Measurements from ENCODE around the gene DNPH1. TPM values are rescaled to one million over a fixed set of nuclear protein-coding genes. Genes with fewer than 3 reads are reported as not detected.

The DNPH1 gene
- total and polyA plus RNA-seq, 2 of the 8 experiments (the other 6 are each of a cell fraction or from before 2014, with no cell fraction given): 33.9 to 134 TPM

DNA sequence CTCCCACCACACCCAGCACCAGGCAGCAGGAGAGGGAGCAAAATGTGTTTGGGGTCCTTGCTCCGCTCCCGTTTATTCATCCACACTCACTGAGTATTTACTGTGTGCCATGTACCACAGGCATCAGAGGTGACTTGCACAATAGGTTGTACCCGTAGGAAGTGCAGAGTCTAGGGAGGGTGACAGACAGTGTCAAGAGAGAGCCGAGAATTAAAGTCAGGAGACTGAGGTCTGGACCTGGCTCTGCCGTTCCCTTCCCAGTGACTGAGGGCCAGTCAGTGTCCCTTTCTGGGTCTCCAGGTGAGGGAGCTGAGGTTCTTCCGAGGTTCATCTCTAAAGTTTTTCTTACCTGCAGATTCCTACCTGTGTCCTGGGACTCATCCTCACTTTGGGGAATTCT lies 36.3 kb upstream of the DNPH1 start:
- Histone ChIP-seq H3K79me1 (ENCODE audit: low read depth, low read length) (no peaks in the 10 kb centered on the region), H2BK12ac (ENCODE audit: low read depth, low read length) (no peak overlapping the region), H3K9me3 (ENCODE audit: insufficient read depth in 2 of 2, low read depth in 1 of 2, low read length in 1 of 2) (no peaks in the 10 kb centered on the region), H2AK5ac (ENCODE audit: low read depth, low read length) (no peak overlapping the region), H3K56ac (replicated peaks; ENCODE audit: insufficient read length, low read depth, low read length) (no peak overlapping the region), H2BK15ac (ENCODE audit: low read length) (no peak overlapping the region; the same call in 1 of the 2 replicates), H2BK120ac (replicated peaks; ENCODE audit: low read depth, low read length) (no peak overlapping the region), H3K18ac (ENCODE audit: extremely low read depth, low read length) (no peak overlapping the region), H3K4ac (replicated peaks; ENCODE audit: insufficient read length, low read depth, low read length) (no peak overlapping the region), H3K23ac (ENCODE audit: insufficient read length) (no peak overlapping the region), H4K8ac (ENCODE audit: extremely low read depth, insufficient read depth, low read length) (no peak overlapping the region; the same call in 1 of the 2 replicates), H3K9ac (replicated peaks in 1 of 4; ENCODE audit: extremely low read depth in 1 of 4, low read depth in 3 of 4, low read length in 3 of 4) (no peak overlapping the region), H3K27me3 (replicated peaks in 1 of 4; ENCODE audit: control insufficient read depth in 3 of 4, extremely low read depth in 1 of 4, insufficient read depth in 3 of 4, low read length in 3 of 4) (peaks cover 2 to 29% (median 27%) of the 10 kb centered on the region in 4 experiments), H2BK20ac (ENCODE audit: low read length) (no peak overlapping the region), H3K36me3 (ENCODE audit: control insufficient read depth in 2 of 4, insufficient read depth in 4 of 4, low read length in 3 of 4) (no peaks in the 10 kb centered on the region), H4K91ac (replicated peaks; ENCODE audit: insufficient read length, low read length) (no peak overlapping the region), H4K5ac (ENCODE audit: insufficient read length, low read depth, low read length) (no peak overlapping the region), H3K23me2 (ENCODE audit: low read depth, low read length) (peaks cover 4% of the 10 kb centered on the region; the same call in 1 of the 2 replicates), H3K14ac (ENCODE audit: insufficient read length) (no peak overlapping the region), H2AFZ (ENCODE audit: low read length) (no peak overlapping the region), H3K4me3 (ENCODE audit: extremely low read depth in 1 of 4, insufficient read depth in 2 of 4, low read depth in 3 of 4, low read length in 4 of 4) (no peak overlapping the region), H3K4me2 (ENCODE audit: insufficient read depth in 1 of 2, low read depth in 2 of 2, low read length in 2 of 2) (no peak overlapping the region), H3K79me2 (ENCODE audit: control insufficient read depth in 1 of 2, insufficient read depth in 2 of 2, low read length in 2 of 2) (no peaks in the 10 kb centered on the region), H4K20me1 (replicated peaks in 1 of 2; ENCODE audit: control insufficient read depth in 1 of 2, insufficient read depth in 2 of 2, low read length in 2 of 2) (peaks cover 0 to 2% of the 10 kb centered on the region in 2 experiments), H2BK5ac (ENCODE audit: low read depth, low read length) (no peak overlapping the region), H3K4me1 (replicated peaks in 1 of 4; ENCODE audit: control insufficient read depth in 3 of 4, insufficient read depth in 4 of 4, low read length in 3 of 4) (peaks cover 3 to 27% (median 17%) of the 10 kb centered on the region in 4 experiments), H3K27ac (ENCODE audit: low read depth, low read length) (no peak overlapping the region)
- WGBS, 2 experiments (ENCODE audit: extremely low coverage in 1 of 2, insufficient coverage in 1 of 2, insufficient read length in 1 of 2, insufficient replicate concordance in 2 of 2, low coverage in 1 of 2, low lambda C conversion rate in 2 of 2, missing lambda C conversion rate in 1 of 2): 70% methylated on average over 6 of the region's 6 CpGs; no CpG with 5 or more reads in 1 of the 2 experiments
- ChIA-PET CTCF (ENCODE audit: partially characterized antibody) (interaction anchor here (0.7 to 9.4 kb wide), 19 partner anchors 10 to 241 kb away, joined by 3 to 78 read pairs (median 5); partner anchors contain the start of genes DNPH1 and SLC22A7), POLR2A (ENCODE audit: partially characterized antibody) (interaction anchor here (1.8 kb wide), 1 partner anchor 16 kb away, joined by 4 read pairs; no protein-coding TSS in a partner anchor)
- TF ChIP-seq, protein P1, sequence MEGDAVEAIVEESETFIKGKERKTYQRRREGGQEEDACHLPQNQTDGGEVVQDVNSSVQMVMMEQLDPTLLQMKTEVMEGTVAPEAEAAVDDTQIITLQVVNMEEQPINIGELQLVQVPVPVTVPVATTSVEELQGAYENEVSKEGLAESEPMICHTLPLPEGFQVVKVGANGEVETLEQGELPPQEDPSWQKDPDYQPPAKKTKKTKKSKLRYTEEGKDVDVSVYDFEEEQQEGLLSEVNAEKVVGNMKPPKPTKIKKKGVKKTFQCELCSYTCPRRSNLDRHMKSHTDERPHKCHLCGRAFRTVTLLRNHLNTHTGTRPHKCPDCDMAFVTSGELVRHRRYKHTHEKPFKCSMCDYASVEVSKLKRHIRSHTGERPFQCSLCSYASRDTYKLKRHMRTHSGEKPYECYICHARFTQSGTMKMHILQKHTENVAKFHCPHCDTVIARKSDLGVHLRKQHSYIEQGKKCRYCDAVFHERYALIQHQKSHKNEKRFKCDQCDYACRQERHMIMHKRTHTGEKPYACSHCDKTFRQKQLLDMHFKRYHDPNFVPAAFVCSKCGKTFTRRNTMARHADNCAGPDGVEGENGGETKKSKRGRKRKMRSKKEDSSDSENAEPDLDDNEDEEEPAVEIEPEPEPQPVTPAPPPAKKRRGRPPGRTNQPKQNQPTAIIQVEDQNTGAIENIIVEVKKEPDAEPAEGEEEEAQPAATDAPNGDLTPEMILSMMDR (IDR thresholded peaks at IDR 0.05; ENCODE audit: control extremely low read depth in 1 of 3, insufficient read depth in 1 of 3, low read depth in 1 of 3, low read length in 3 of 3): peak in 1 of 3 experiments; percentile 7; a peak in 1 of 4 replicates
- TF ChIP-seq RAD21 (IDR thresholded peaks at IDR 0.05 in 1 of 2, conservative IDR thresholded peaks at IDR 0.05 in 1 of 2; ENCODE audit: low read depth in 2 of 2, low read length in 2 of 2) (peak; percentile 42 to 52), RXRA (IDR thresholded peaks at IDR 0.05; ENCODE audit: insufficient read depth, low read depth, low read length) (no peak)
- FAIRE-seq (no peak), DNase-seq (ENCODE audit: low read depth in 1 of 2, low spot score in 2 of 2) (no peak)
